ENCODE results near the gene CFHR3.
A peak's percentile ranks its signal among the peaks of the same experiment; 100 is the strongest.
"Not testable (repeated sequence)": the region's sequence is repeated elsewhere in the genome, so short reads cannot be mapped to it uniquely, and the experiment has no call there.

Gene CFHR3

GRCh38 chr1:196774603-196775002, at the start of gene CFHR3:
TSS of gene CFHR3 (plus strand) at chr1:196774840. CDS start at chr1:196774887, 47 bp downstream.
- no peak for DNase-seq

GRCh38 chr1:196732526-196732925, 42.1 kb upstream of the CFHR3 start:
- DNase-seq: no peak

GRCh38 chr1:196733091-196733970, 41.3 kb upstream of the CFHR3 start:
- no peak for DNase-seq

- no peak for DNase-seq
Observed at GRCh38 chr1:196734006-196734405, 40.6 kb upstream of the CFHR3 start.

GRCh38 chr1:196734460-196734859, 40.2 kb upstream of the CFHR3 start:
- DNase-seq: no peak

- DNase-seq: no peak
Observed at GRCh38 chr1:196738730-196739129, 35.9 kb upstream of the CFHR3 start.

- DNase-seq: peak; percentile 41
Observed at GRCh38 chr1:196743244-196743643, 31.4 kb upstream of the CFHR3 start.

GRCh38 chr1:196765019-196765740, 9.5 kb upstream of the CFHR3 start:
- DNase-seq: not testable (repeated sequence)

GRCh38 chr1:196769823-196770222, 4.8 kb upstream of the CFHR3 start:
- not testable (repeated sequence) for DNase-seq

GRCh38 chr1:196773713-196774112, 927 bp upstream of the CFHR3 start:
- no peak for DNase-seq

- DNase-seq: no peak
Observed at GRCh38 chr1:196774175-196774574, 465 bp upstream of the CFHR3 start.

- DNase-seq: no peak
Observed at GRCh38 chr1:196777603-196778002, 3.0 kb downstream of the CFHR3 start.

GRCh38 chr1:196779093-196779492, 4.5 kb downstream of the CFHR3 start:
- no peak for DNase-seq

GRCh38 chr1:196791252-196791651, 16.6 kb downstream of the CFHR3 start:
- not testable (repeated sequence) for DNase-seq

GRCh38 chr1:196794103-196794502, 19.5 kb downstream of the CFHR3 start:
- not testable (repeated sequence) for DNase-seq

GRCh38 chr1:196797891-196798290, 23.3 kb downstream of the CFHR3 start:
- DNase-seq: no peak

GRCh38 chr1:196801920-196802319, 27.3 kb downstream of the CFHR3 start:
- not testable (repeated sequence) for DNase-seq

- no peak for DNase-seq
Observed at GRCh38 chr1:196808529-196809235, 34.0 kb downstream of the CFHR3 start.

- DNase-seq: not testable (repeated sequence)
Observed at GRCh38 chr1:196817442-196817841, 42.8 kb downstream of the CFHR3 start.

GRCh38 chr1:196819531-196819930, 44.9 kb downstream of the CFHR3 start, which contains the start of gene CFHR1:
TSS of gene CFHR1 (plus strand) at chr1:196819731. CDS start at chr1:196819845, 114 bp downstream.
- DNase-seq: not testable (repeated sequence)

GRCh38 chr1:196827860-196828259, 53.2 kb downstream of the CFHR3 start:
- DNase-seq: not testable (repeated sequence)

Measured in NCI-H2029 treated with DMSO at 0.1 percent for 48 hours (cell line).